ENCODE results near the gene RNF213.

The RNF213 gene

GRCh38 chr17:80376531-80376930, 115.9 kb downstream of the RNF213 start:
- DNase-seq, result no peak

- DNase-seq, result no peak
Measured at GRCh38 chr17:80377798-80378197, 117.1 kb downstream of the RNF213 start.

GRCh38 chr17:80379348-80379747, 118.7 kb downstream of the RNF213 start:
- DNase-seq, result no peak

GRCh38 chr17:80380068-80380467, 119.4 kb downstream of the RNF213 start:
- no peak for DNase-seq

- no peak for DNase-seq
Measured at GRCh38 chr17:80380555-80381002, 119.9 kb downstream of the RNF213 start.

- no peak for DNase-seq
Measured at GRCh38 chr17:80381416-80381923, 120.8 kb downstream of the RNF213 start.

- DNase-seq, result no peak
Measured at GRCh38 chr17:80382446-80382845, 121.8 kb downstream of the RNF213 start.

GRCh38 chr17:80382956-80383355, 122.3 kb downstream of the RNF213 start:
- no peak for DNase-seq

GRCh38 chr17:80384078-80384960, 123.7 kb downstream of the RNF213 start:
- no peak for DNase-seq

GRCh38 chr17:80385046-80385445, 124.4 kb downstream of the RNF213 start:
- no peak for DNase-seq

GRCh38 chr17:80386341-80386740, 125.7 kb downstream of the RNF213 start:
- DNase-seq, result no peak

GRCh38 chr17:80387071-80387470, 126.4 kb downstream of the RNF213 start:
- no peak for DNase-seq

- no peak for DNase-seq
Measured at GRCh38 chr17:80388175-80388574, 127.5 kb downstream of the RNF213 start.

- DNase-seq, result no peak
Measured at GRCh38 chr17:80388601-80389000, 127.9 kb downstream of the RNF213 start.

- DNase-seq, result no peak
Measured at GRCh38 chr17:80389011-80389995, 128.7 kb downstream of the RNF213 start.

- no peak for DNase-seq
Measured at GRCh38 chr17:80393241-80393890, 132.7 kb downstream of the RNF213 start.

- DNase-seq, result no peak
Measured at GRCh38 chr17:80393961-80394360, 133.3 kb downstream of the RNF213 start.

- DNase-seq, result no peak
Measured at GRCh38 chr17:80394629-80395216, 134.1 kb downstream of the RNF213 start.

- DNase-seq, result no peak
Measured at GRCh38 chr17:80395402-80396151, 134.9 kb downstream of the RNF213 start.

GRCh38 chr17:80396157-80397033, 135.7 kb downstream of the RNF213 start:
- no peak for DNase-seq

- no peak for DNase-seq
Measured at GRCh38 chr17:80397034-80397387, 136.4 kb downstream of the RNF213 start.

Measured in NK-92 treated with Interleukin-12 subunit alpha and Interleukin-12 subunit beta, amount 100 ng/mL, for 24 hours (cell line).